IPS-18a (cell line): ENCODE data around the gene PMEL.

Source experiments
- H3K27ac ChIP-seq: one replicate; pipeline ENCODE4 v1.5.1; 2013; ENCODE audit warnings: low read length
- H3K27me3 ChIP-seq: one replicate; pipeline ENCODE4 v1.6.1; 2013; ENCODE audit warnings: mild to moderate bottlenecking, low read length; ENCODE audit not compliant: control insufficient read depth, insufficient read depth
- H3K36me3 ChIP-seq: one replicate; pipeline ENCODE4 v1.6.1; 2013; ENCODE audit warnings: low read depth, low read length; ENCODE audit not compliant: control insufficient read depth
- H3K4me1 ChIP-seq: one replicate; pipeline ENCODE4 v1.6.1; 2013; ENCODE audit warnings: low read depth, low read length; ENCODE audit not compliant: control insufficient read depth
- H3K4me3 ChIP-seq: one replicate; pipeline ENCODE4 v1.5.1; 2013; ENCODE audit warnings: low read length
- H3K9ac ChIP-seq: one replicate; pipeline ENCODE4 v1.6.1; 2013; ENCODE audit warnings: mild to moderate bottlenecking, low read length, moderate library complexity
- H3K9me3 ChIP-seq: one replicate; pipeline ENCODE4 v1.6.1; 2013; ENCODE audit warnings: low read depth, low read length; ENCODE audit not compliant: control insufficient read depth

PMEL gene

DNA sequence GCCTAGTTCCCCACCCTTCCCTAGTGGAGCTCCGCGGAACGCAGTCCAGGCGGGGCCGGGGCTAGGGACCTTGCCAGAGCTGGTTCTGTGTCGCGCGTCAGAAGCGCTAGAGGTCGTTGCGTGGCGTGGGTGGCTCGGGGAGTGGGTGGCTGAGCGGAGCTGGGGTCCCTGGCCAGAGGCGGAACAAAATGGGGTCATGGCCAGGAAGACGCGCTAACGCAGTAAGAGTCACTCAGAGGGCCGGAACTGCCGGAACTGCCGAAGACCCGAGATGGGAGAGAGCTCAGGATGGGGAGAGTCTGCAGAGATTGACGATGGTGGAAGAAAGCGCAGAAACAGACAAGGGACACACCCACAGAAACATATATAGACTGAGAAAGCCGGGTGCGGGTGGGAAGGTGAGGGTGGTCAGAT is 30.1 kb downstream of the PMEL start:
- Histone ChIP-seq H3K9me3 (no peaks in the 10 kb centered on the region), H3K9ac (no peak overlapping the region), H3K4me1 (peaks cover 8% of the 10 kb centered on the region), H3K27me3 (peaks cover 37% of the 10 kb centered on the region), H3K36me3 (no peaks in the 10 kb centered on the region), H3K4me3 (no peak overlapping the region), H3K27ac (no peak overlapping the region)

DNA sequence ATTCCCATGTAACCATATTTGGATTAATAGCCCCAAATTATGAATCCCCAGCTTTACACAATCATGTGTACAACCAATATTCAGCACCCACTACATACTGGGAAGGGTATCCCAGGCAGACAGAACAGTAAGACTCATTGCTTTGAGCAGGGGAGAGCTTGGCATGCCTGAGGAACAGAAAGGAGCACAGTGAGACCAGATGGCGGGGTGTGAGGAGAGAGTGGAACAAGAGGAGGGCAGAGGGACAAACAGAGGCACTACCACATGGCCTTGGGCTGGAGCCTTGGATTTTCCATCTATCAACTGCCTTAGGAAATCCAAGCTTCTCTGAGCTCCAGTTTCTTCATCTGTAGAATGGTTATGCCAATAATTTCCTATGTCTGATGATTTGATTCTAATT is 31.1 kb downstream of the PMEL start:
- Histone ChIP-seq H3K9ac (no peak overlapping the region), H3K4me1 (peaks cover 11% of the 10 kb centered on the region), H3K36me3 (no peaks in the 10 kb centered on the region), H3K9me3 (no peaks in the 10 kb centered on the region), H3K27me3 (peaks cover 37% of the 10 kb centered on the region), H3K4me3 (no peak overlapping the region), H3K27ac (no peak overlapping the region)

DNA sequence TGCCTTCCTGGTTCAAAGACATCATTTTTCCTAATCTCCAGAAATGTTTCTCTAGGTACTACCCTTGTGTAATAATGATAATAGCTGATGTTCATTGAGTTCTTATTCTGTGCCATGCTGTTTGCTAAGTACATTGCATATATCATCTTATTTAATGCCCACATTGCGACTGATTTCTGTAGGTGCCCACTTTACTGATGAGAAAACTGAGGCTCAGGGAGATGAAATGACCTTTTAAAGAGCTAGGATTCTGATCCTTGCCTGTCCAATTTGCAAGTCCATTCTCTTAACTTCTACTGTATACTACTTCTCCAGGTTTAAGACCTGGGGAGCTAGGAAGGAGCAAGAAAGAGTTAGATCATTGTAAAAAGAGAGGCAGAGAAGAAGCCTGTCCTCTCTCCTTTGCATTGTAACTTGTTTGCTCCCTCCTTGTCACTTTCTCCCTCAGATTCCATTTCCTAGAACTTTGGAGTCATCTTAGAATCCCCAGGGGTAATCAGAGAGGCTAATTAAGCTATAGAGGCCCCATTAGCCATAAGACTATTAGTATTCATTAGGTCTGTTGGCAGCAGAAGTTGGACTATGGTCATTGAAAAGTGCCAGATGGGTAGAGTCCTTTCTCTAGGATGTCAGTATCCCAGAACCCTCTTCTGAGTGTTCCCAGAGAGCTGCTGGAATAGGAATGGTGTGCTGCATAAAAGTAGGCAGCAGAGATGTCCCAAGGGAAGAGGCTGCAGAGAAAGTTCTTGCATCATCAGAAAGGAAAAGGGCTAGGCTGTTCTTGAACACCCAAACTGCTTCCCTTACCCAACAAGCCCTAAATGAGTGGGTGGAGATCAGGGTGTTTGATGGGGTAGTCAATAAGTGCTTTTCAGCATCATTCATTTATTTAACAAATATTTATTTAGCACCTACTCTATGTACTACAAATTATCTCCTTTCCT is 31.8 kb downstream of the PMEL start:
- H3K9ac ChIP-seq = no peak overlapping the region

DNA sequence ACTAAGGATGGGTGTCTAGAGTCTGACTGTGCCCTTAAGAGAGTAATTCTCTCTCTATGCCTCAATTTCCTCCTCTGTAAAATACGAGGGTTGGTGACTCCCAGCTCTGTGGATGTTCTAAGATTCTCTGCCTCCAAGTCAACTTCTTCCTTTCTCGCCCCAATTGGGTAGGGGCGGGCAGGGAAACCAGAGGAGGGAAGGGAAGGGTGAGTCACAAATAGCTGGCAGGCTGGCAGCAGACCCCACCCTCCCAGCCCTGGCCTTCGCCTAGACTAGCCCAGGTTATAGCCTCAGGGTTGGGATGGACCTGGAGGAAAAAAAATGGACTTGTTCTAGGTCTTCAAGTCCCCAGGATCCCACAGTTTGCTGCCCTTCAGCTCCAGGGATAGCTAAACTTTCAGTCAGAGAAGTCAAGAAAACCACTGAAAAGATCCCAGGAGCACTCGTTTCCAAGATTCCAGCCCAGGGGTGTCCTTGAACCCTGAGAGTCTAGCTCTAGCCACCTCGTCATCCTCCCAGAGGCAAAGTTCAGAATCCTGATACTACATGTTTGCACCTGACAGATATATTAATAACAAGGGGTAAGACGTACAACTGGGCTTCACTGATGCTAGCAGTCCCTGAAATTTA is 32.6 kb downstream of the PMEL start:
- Histone ChIP-seq H3K27ac (no peak overlapping the region), H3K9me3 (no peaks in the 10 kb centered on the region), H3K9ac (no peak overlapping the region), H3K4me1 (peaks cover 11% of the 10 kb centered on the region), H3K4me3 (no peak overlapping the region), H3K27me3 (peaks cover 37% of the 10 kb centered on the region), H3K36me3 (no peaks in the 10 kb centered on the region)

More for the DNA sequence above, 31.8 kb downstream of the PMEL start:
- Histone ChIP-seq H3K9me3 (no peaks in the 10 kb centered on the region), H3K4me3 (no peak overlapping the region), H3K27ac (no peak overlapping the region), H3K36me3 (no peaks in the 10 kb centered on the region), H3K4me1 (peaks cover 11% of the 10 kb centered on the region), H3K27me3 (peaks cover 37% of the 10 kb centered on the region)

DNA sequence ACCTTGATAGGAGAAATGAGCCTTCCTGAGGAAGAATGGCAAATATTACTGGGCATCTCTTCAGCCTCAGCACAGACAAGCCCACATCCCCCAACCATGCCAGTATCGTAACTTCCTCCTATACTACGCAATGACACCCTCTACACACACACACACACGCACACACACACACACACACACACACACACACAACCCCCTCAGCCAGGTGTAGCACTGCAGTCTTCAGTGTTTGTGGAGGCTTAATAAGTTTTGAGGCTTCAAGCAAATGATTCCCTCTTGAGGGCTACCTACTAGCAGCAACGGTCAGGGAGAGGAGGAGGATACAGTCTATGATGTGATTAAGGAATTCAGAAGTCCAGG is 33.3 kb downstream of the PMEL start:
- Histone ChIP-seq H3K9me3 (no peaks in the 10 kb centered on the region), H3K4me3 (peak overlapping the region; percentile 67), H3K4me1 (peaks cover 11% of the 10 kb centered on the region), H3K27me3 (peaks cover 37% of the 10 kb centered on the region), H3K9ac (no peak overlapping the region), H3K27ac (no peak overlapping the region), H3K36me3 (no peaks in the 10 kb centered on the region)

DNA sequence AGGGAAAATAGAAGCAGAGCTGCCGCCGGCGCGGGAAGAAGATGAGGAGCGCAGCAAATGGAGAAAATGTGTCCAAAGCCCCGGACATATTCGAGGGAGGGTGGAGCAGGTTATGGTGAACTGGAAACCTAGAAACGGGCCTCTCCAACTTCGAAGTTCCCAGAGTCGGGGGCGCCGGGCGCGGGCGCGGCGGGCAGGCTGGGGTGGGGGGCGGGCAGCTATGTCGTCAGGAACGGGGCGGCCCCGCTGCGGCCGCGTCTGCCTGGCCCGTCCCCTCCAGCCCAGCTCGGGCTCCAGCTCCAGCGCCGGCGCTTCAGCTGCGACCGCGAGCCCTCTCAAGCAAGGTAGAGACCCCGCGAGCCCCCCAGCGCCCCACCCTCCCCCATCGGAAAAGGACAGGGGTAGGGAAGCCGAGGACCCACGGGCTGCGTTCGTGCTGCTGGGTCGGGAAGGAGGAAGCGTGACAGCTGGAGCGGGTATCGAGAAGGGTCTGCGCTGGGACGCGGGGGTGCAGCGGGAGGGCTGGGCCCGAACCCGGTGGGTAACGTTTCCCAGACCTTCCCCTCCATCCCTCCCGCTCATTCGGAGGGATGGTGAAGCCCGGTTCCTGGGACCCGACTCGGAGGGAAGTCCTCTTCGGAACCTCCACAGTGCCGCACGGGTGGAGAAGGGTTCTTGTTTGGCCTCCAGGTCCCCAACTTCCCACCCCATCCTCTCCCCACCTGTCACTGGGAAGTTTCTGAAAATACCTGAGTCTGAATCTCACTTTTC is 33.9 kb downstream of the PMEL start:
- Histone ChIP-seq H3K36me3 (no peaks in the 10 kb centered on the region), H3K4me1 (peaks cover 11% of the 10 kb centered on the region), H3K27ac (no peak overlapping the region), H3K9me3 (no peaks in the 10 kb centered on the region), H3K4me3 (peak overlapping the region; percentile 67), H3K27me3 (peaks cover 37% of the 10 kb centered on the region), H3K9ac (peak overlapping the region; percentile 23)

DNA sequence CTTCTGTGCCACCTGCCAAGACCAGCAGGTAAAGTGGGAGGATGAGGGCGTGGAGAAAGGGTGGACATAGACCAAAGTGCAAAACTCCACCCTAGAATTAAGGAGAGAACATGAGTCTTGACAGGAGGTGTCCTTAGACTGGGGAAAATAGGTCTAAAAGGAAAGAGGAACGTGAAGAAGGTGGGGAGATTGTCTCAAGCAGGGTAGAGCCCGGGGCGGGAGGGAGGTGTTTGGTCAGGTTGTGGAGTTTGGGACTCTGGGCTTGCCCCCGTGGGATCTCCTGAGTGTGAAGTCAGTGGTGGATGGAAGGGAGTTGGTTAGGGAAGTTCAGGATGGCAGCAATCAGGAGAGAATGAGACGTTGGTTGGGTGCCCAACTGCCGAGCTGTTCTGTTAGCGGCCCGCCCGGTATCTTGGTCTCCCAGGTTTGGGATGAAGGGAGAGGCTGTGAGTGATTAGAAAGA is 34.5 kb downstream of the PMEL start:
- Histone ChIP-seq H3K27ac (no peak overlapping the region), H3K27me3 (peaks cover 37% of the 10 kb centered on the region), H3K9me3 (no peaks in the 10 kb centered on the region), H3K36me3 (no peaks in the 10 kb centered on the region), H3K4me1 (peaks cover 11% of the 10 kb centered on the region), H3K4me3 (peak overlapping the region; percentile 67), H3K9ac (peak overlapping the region; percentile 23)

DNA sequence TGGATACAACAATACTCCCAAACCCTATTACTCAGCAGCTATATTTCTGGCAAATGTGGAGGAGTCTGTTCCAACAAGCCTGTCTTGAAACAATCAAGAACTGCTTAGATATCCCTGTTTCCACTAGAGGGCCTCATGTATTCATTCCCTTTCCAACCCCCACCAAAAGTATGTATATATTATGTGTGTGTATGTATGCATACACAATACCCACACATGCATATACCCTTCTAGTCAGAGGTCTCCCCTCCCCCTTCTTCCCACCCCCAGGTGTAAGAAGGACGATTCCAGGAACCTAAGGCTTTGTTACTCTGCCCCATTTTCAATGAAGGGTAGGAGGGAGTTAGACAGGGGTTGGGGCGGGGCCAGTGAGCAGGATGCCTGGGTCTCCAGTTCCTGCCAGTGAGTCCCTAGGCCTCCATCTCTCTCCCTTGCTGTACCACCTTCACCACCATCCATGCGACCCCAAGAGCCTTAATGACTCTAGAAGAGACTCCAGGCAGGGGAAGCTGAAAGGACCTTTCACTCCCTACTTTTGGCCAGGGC is 35.0 kb downstream of the PMEL start, which contains the start of gene DGKA:
Gene DGKA (plus strand): TSS at position 392 of the 546 bp plus-strand sequence. CDS start 5,342 bp downstream, outside the sequence.
- peaks cover 11% of the 10 kb centered on the region for H3K4me1 ChIP-seq
- H3K9ac ChIP-seq = peak within 1 kb of the TSS; percentile 23
- H3K4me3 ChIP-seq = peak within 1 kb of the TSS; percentile 67
- no peak within 1 kb of the TSS for H3K27ac ChIP-seq
- no peaks in the 10 kb centered on the region for H3K9me3 ChIP-seq
- peaks cover 37% of the 10 kb centered on the region for H3K27me3 ChIP-seq
- H3K36me3 ChIP-seq = no peaks in the 10 kb centered on the region

DNA sequence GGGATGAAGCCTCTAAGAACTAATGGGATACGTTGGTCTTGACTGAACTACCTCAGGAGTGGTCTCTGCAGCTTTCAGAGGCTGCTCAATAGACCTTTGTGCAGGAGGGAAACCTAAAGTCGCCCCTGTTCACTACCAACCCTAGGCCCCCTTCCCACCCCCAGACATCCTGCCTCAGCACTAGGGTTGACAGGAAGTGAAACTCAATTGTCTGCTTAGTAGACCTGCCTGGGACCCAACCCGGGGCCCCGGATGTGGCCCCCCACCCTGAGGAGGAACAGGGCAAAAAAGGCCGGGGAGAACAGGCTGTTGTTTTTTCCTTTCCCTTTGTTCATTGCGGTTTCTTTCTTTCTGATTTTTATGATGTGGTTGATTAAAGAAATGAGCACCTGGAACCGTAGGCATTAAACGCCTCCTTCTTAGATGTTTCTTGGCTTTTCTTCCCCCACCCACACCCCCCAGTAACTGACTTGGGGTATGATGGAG is 36.5 kb downstream of the PMEL start:
- Histone ChIP-seq H3K27ac (no peak overlapping the region), H3K9me3 (no peaks in the 10 kb centered on the region), H3K36me3 (peaks cover 5% of the 10 kb centered on the region), H3K4me1 (peaks cover 11% of the 10 kb centered on the region), H3K27me3 (peaks cover 31% of the 10 kb centered on the region), H3K4me3 (no peak overlapping the region), H3K9ac (no peak overlapping the region)

DNA sequence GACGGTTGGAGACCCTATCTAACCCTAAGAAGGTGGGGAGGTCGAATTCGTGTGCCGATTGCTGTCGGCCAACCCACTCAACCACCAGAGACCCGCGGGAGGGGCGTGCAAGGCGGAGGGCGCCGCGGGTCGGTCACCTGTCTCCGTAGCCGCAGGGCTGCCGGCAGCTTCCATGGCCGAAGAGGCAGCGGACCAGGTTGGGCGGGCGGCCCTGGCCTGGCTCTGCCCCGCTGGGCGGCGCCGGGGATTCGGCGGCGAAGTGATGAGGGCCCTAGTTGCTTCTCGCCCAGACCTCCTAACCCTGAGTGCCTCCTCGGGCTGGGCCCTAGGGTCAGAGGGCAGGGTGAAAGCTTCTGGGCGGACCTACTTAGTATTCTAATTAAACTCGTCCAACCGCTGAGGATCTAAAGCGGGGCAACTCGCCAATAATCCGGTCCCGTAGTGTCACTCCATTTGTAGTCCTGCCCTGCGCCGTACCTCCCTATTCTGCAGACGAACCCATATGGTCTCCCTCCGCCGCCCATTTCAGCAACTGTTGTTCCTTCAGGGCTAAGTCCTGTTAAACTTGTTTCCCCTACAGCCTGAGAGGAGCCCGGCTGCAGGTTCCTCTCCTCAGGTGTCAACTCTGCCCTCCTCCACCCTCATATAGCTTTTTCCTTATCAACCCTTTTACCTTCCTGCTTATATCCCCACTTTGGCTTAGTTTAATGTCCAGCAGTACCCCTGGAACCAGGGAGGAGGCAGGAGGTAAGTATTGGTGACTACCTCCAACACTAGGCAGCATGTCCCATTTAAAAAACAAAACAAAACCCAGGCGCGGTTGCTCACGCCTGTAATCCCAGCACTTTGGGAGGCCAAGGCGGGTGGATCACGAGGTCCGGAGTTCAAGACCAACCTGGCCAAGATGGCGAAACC is 38.0 kb downstream of the PMEL start, which contains the start of gene PYM1:
Gene PYM1 (minus strand): TSS at position 307 of the 915 bp plus-strand sequence. CDS start 133 bp downstream, at position 174.
- peak within 1 kb of the TSS; percentile 92 for H3K9ac ChIP-seq
- no peaks in the 10 kb centered on the region for H3K9me3 ChIP-seq
- H3K27ac ChIP-seq = peak within 1 kb of the TSS; percentile 93
- H3K27me3 ChIP-seq = peaks cover 16% of the 10 kb centered on the region
- peaks cover 11% of the 10 kb centered on the region for H3K4me1 ChIP-seq
- peak within 1 kb of the TSS; percentile 98 for H3K4me3 ChIP-seq
- H3K36me3 ChIP-seq = peaks cover 12% of the 10 kb centered on the region
